Loucy (cell line): Measurements from ENCODE around the gene DNLZ.

Source experiments
- EZH2phosphoT487 ChIP-seq: fragments of 200-600 bp; IDR thresholded peaks from 2 replicates; pipeline ENCODE4 v1.6.1; 2018; ENCODE audit warnings: antibody characterized with exemption, mild to moderate bottlenecking, moderate library complexity, borderline replicate concordance
- TF ChIP-seq, protein P1 (sequence below): fragments of 200-600 bp; sonication (generic); conservative IDR thresholded peaks from 2 replicates; pipeline ENCODE4 v1.5.1; 2014; ENCODE audit warnings: mild to moderate bottlenecking, antibody characterized with exemption, low read length

DNA sequence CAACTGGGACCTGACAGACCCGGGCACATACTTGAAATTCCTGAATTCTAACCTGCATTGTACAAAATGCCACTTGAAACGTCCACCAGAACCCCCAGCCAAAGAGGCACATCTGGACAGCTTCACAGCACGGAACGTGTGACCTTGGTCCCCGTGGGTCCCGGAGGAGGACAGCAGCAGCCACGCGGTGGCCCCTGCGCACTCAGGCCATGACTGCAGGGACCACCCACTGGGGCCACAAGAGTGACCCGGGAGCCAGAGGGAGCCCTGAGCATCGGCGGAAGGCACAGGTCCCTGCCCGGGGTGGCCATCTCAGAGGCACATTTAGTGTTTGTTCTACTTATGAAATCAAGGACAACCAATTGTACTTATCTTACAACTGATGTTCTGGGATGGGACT is 38.5 kb upstream of the DNLZ start:
- TF ChIP-seq, protein P1, sequence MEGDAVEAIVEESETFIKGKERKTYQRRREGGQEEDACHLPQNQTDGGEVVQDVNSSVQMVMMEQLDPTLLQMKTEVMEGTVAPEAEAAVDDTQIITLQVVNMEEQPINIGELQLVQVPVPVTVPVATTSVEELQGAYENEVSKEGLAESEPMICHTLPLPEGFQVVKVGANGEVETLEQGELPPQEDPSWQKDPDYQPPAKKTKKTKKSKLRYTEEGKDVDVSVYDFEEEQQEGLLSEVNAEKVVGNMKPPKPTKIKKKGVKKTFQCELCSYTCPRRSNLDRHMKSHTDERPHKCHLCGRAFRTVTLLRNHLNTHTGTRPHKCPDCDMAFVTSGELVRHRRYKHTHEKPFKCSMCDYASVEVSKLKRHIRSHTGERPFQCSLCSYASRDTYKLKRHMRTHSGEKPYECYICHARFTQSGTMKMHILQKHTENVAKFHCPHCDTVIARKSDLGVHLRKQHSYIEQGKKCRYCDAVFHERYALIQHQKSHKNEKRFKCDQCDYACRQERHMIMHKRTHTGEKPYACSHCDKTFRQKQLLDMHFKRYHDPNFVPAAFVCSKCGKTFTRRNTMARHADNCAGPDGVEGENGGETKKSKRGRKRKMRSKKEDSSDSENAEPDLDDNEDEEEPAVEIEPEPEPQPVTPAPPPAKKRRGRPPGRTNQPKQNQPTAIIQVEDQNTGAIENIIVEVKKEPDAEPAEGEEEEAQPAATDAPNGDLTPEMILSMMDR: no peak
- TF ChIP-seq EZH2phosphoT487: no peak
